GM19099 (cell line): ENCODE data around the gene ADORA1.

Experiments
- POLR2A ChIP-seq: IDR thresholded peaks from 3 replicates; pipeline ENCODE4 v1.6.1; 2011; ENCODE audit warnings: low read depth; ENCODE audit not compliant: insufficient read length; ENCODE audit errors: extremely low read depth

ADORA1 gene

GRCh38 chr1:203103216-203103615 lies 24.3 kb upstream of the ADORA1 start:
- TF ChIP-seq POLR2A: no peak

- TF ChIP-seq POLR2A: no peak
These were observed 23.6 kb upstream of the ADORA1 start for GRCh38 chr1:203103829-203104495.

GRCh38 chr1:203104789-203105390 lies 22.6 kb upstream of the ADORA1 start:
- no peak for TF ChIP-seq POLR2A

- no peak for TF ChIP-seq POLR2A
These were observed 15.1 kb upstream of the ADORA1 start for GRCh38 chr1:203112475-203112874.

- no peak for TF ChIP-seq POLR2A
These were observed 14.2 kb upstream of the ADORA1 start for GRCh38 chr1:203113308-203113707.

GRCh38 chr1:203114202-203114601 lies 13.3 kb upstream of the ADORA1 start:
- no peak for TF ChIP-seq POLR2A

- TF ChIP-seq POLR2A: no peak
These were observed 11.3 kb upstream of the ADORA1 start for GRCh38 chr1:203116091-203116820.

GRCh38 chr1:203117611-203118575 lies 9.6 kb upstream of the ADORA1 start:
- no peak for TF ChIP-seq POLR2A

- TF ChIP-seq POLR2A: no peak
These were observed 7.0 kb upstream of the ADORA1 start for GRCh38 chr1:203120325-203121153.

GRCh38 chr1:203121186-203122015 lies 6.1 kb upstream of the ADORA1 start:
- TF ChIP-seq POLR2A: no peak

GRCh38 chr1:203122159-203122558 lies 5.4 kb upstream of the ADORA1 start:
- TF ChIP-seq POLR2A: no peak

- no peak for TF ChIP-seq POLR2A
These were observed 3.5 kb upstream of the ADORA1 start for GRCh38 chr1:203124011-203124410.
